Common myeloid progenitor, CD34-positive (primary cell): ENCODE measurements around the gene SUN5.
A peak's percentile ranks its signal among the peaks of the same experiment; 100 is the strongest.
"Not testable (repeated sequence)": the region's sequence is repeated elsewhere in the genome, so short reads cannot be mapped to it uniquely, and the experiment has no call there.

ENCODE experiments used
- CTCF ChIA-PET: fragments of 350-600 bp; sonication (Branson Sonifier 250); formaldehyde crosslinking; loops from one replicate; lab custom pipeline; 2021; ENCODE audit warnings: antibody characterized with exemption; lab: Charles Lee
- POLR2A ChIA-PET: fragments of 350-600 bp; sonication (Branson Sonifier 250); formaldehyde crosslinking; loops from one replicate; lab custom pipeline; 2021; ENCODE audit warnings: antibody characterized with exemption; lab: Charles Lee
- DNase-seq, 3 donors: peaks; one replicate each; pipeline versions ENCODE4 v3.0.0 to v3.0.0-alpha.2; 2013
- H3K27ac ChIP-seq, 2 experiments: 1 replicate in 1 of 2; 2 replicates in 1 of 2; pipeline ENCODE4 v1.7.0; 2013; ENCODE audit warnings: inconsistent platforms in 2 of 2, low read length in 2 of 2, mild to moderate bottlenecking in 2 of 2, low read depth in 1 of 2, moderate library complexity in 1 of 2; ENCODE audit not compliant: severe bottlenecking in 2 of 2, insufficient read depth in 1 of 2, poor library complexity in 1 of 2
- H3K27me3 ChIP-seq, 5 experiments: replicated peaks in 2 of 5; 1 replicate in 3 of 5; 2 replicates in 2 of 5; pipeline versions ENCODE4 v1.6.1 to v1.7.0; 2013; ENCODE audit warnings: low read length in 4 of 5, mild to moderate bottlenecking in 2 of 5, moderate library complexity in 2 of 5, inconsistent platforms in 1 of 5; ENCODE audit not compliant: insufficient read depth in 5 of 5, control insufficient read depth in 4 of 5
- H3K36me3 ChIP-seq, 4 experiments: 1 replicate in 2 of 4; 2 replicates in 2 of 4; pipeline versions ENCODE4 v1.6.1 to v1.7.0; 2013; ENCODE audit warnings: low read length in 3 of 4, control low read depth in 1 of 4, mild to moderate bottlenecking in 1 of 4; ENCODE audit not compliant: control insufficient read depth in 4 of 4, insufficient read depth in 4 of 4
- H3K4me1 ChIP-seq, 4 experiments: 1 replicate in 3 of 4; 2 replicates in 1 of 4; pipeline versions ENCODE4 v1.6.1 to v1.7.1; 2013; ENCODE audit warnings: low read length in 3 of 4, mild to moderate bottlenecking in 3 of 4, control low read depth in 1 of 4, inconsistent platforms in 1 of 4, moderate library complexity in 1 of 4; ENCODE audit not compliant: control insufficient read depth in 4 of 4, insufficient read depth in 4 of 4; ENCODE audit errors: control extremely low read depth in 1 of 4
- H3K4me3 ChIP-seq, 7 experiments: 1 replicate in 4 of 7; 2 replicates in 3 of 7; pipeline versions ENCODE4 v1.5.1 to v1.7.0; 2013; ENCODE audit warnings: mild to moderate bottlenecking in 7 of 7, low read length in 6 of 7, moderate library complexity in 6 of 7, inconsistent platforms in 2 of 7, low read depth in 2 of 7, control low read depth in 1 of 7; ENCODE audit not compliant: insufficient read depth in 4 of 7, control insufficient read depth in 1 of 7; ENCODE audit errors: extremely low read depth in 1 of 7
- H3K9me3 ChIP-seq, 5 experiments: 1 replicate in 4 of 5; 2 replicates in 1 of 5; pipeline versions ENCODE4 v1.6.1 to v1.7.1; 2013; ENCODE audit warnings: low read length in 4 of 5, mild to moderate bottlenecking in 2 of 5, inconsistent platforms in 1 of 5, low read depth in 1 of 5, moderate library complexity in 1 of 5; ENCODE audit not compliant: control insufficient read depth in 4 of 5, insufficient read depth in 2 of 5; ENCODE audit errors: control extremely low read depth in 1 of 5
- WGBS: methylation state at CpG from one replicate; pipeline ENCODE4 v1.1.5; 2013; ENCODE audit not compliant: insufficient coverage; 5-methylcytosine and 5-hydroxymethylcytosine counted together

The SUN5 gene

GRCh38 chr20:32965581-32966373 lies 38.5 kb downstream of the SUN5 start:
- H3K4me3 ChIP-seq, result no peak overlapping the region
- ChIA-PET CTCF (interaction anchor here (1.0 kb wide), 1 partner anchor 64 kb away, joined by 4 read pairs; no protein-coding TSS in a partner anchor), POLR2A (no interaction called here)
- no peaks in the 10 kb centered on the region for H3K36me3 ChIP-seq
- no peaks in the 10 kb centered on the region for H3K9me3 ChIP-seq
- H3K4me1 ChIP-seq, result peaks cover 2 to 52% (median 22%) of the 10 kb centered on the region in 4 experiments
- WGBS, result 71% methylated on average over 10 of the region's 12 CpGs
- H3K27me3 ChIP-seq, result no peaks in the 10 kb centered on the region
- no peak overlapping the region for H3K27ac ChIP-seq
- DNase-seq, result peak in 2 of 3 donors; percentile 21 to 26

GRCh38 chr20:32965115-32965514 lies 39.1 kb downstream of the SUN5 start:
- CTCF ChIA-PET, result no interaction called here
- no peak overlapping the region for H3K4me3 ChIP-seq

GRCh38 chr20:32964575-32964974 lies 39.7 kb downstream of the SUN5 start:
- H3K27me3 ChIP-seq, result no peaks in the 10 kb centered on the region
- no peaks in the 10 kb centered on the region for H3K9me3 ChIP-seq
- 100% methylated on average over 6 of the region's 6 CpGs for WGBS
- DNase-seq, result no peak
- H3K36me3 ChIP-seq, result no peaks in the 10 kb centered on the region
- H3K4me3 ChIP-seq, result no peak overlapping the region
- H3K4me1 ChIP-seq, result peaks cover 2 to 40% (median 13%) of the 10 kb centered on the region in 4 experiments
- no peak overlapping the region for H3K27ac ChIP-seq
- CTCF ChIA-PET, result no interaction called here
- POLR2A ChIA-PET, result no interaction called here

More at GRCh38 chr20:32965115-32965514, 39.1 kb downstream of the SUN5 start:
- no peaks in the 10 kb centered on the region for H3K27me3 ChIP-seq
- no peaks in the 10 kb centered on the region for H3K9me3 ChIP-seq
- POLR2A ChIA-PET, result no interaction called here
- no peaks in the 10 kb centered on the region for H3K36me3 ChIP-seq
- H3K27ac ChIP-seq, result no peak overlapping the region
- no peak for DNase-seq
- H3K4me1 ChIP-seq, result peaks cover 2 to 45% (median 16%) of the 10 kb centered on the region in 4 experiments
- 96% methylated on average over 8 of the region's 8 CpGs for WGBS

GRCh38 chr20:32963176-32963575 lies 41.1 kb downstream of the SUN5 start:
- peaks cover 0 to 3% (median 0%) of the 10 kb centered on the region in 5 experiments for H3K9me3 ChIP-seq

GRCh38 chr20:32962646-32963045 lies 41.6 kb downstream of the SUN5 start:
- DNase-seq, POLR2A ChIA-PET, H3K27me3 ChIP-seq, CTCF ChIA-PET, H3K27ac ChIP-seq, H3K9me3 ChIP-seq, H3K4me3 ChIP-seq, H3K36me3 ChIP-seq: not testable (repeated sequence)
- WGBS, result 95% methylated on average over 10 of the region's 11 CpGs
- peaks cover 2 to 26% (median 11%) of the 10 kb centered on the region in 4 experiments for H3K4me1 ChIP-seq

More at GRCh38 chr20:32963176-32963575, 41.1 kb downstream of the SUN5 start:
- Histone ChIP-seq H3K27me3 (no peaks in the 10 kb centered on the region), H3K27ac (no peak overlapping the region), H3K4me3 (no peak overlapping the region), H3K4me1 (peaks cover 2 to 28% (median 12%) of the 10 kb centered on the region in 4 experiments), H3K36me3 (no peaks in the 10 kb centered on the region)
- DNase-seq, result no peak
- ChIA-PET CTCF (no interaction called here), POLR2A (no interaction called here)
- 97% methylated on average over 4 of the region's 5 CpGs for WGBS

GRCh38 chr20:32962053-32962452 lies 42.2 kb downstream of the SUN5 start:
- CTCF ChIA-PET, result no interaction called here
- POLR2A ChIA-PET, result no interaction called here
- H3K4me1 ChIP-seq, result peaks cover 0 to 21% (median 5%) of the 10 kb centered on the region in 4 experiments
- H3K9me3 ChIP-seq, result peaks cover 0 to 13% (median 6%) of the 10 kb centered on the region in 5 experiments
- no peak overlapping the region for H3K4me3 ChIP-seq
- H3K27ac ChIP-seq, result no peak overlapping the region
- DNase-seq, result no peak
- 88% methylated on average over 1 of the region's 5 CpGs for WGBS
- H3K27me3 ChIP-seq, result no peaks in the 10 kb centered on the region
- H3K36me3 ChIP-seq, result no peaks in the 10 kb centered on the region
